Stomach (tissue), 9 donors: ENCODE results near the gene FNDC3B. TPM values are rescaled to one million over a fixed set of nuclear protein-coding genes. Genes with fewer than 3 reads are reported as not detected.

ENCODE experiments used
- DNase-seq, 2 donors: peaks; one replicate each; pipeline versions ENCODE4 v3.0.0 to v3.0.0-alpha.2; 2013 to 2019
- H3K27ac ChIP-seq, 5 donors: fragments of 200-600 bp in 4 of 5; sonication (generic) in 4 of 5; one replicate each; pipeline ENCODE4 v1.5.1; 2013 to 2019; ENCODE audit warnings: mild to moderate bottlenecking in 1 of 5, moderate library complexity in 1 of 5
- H3K27me3 ChIP-seq, 3 donors: fragments of 200-600 bp; sonication (generic); one replicate each; pipeline ENCODE4 v1.5.1; 2017 to 2019; ENCODE audit warnings: mixed run types in 1 of 3
- H3K36me3 ChIP-seq, 4 donors: fragments of 200-600 bp; sonication (generic); 1 replicate in 3 of 4; 2 replicates in 1 of 4; pipeline ENCODE4 v1.5.1; 2016 to 2019
- H3K4me1 ChIP-seq, 4 donors: fragments of 200-600 bp; sonication (generic); one replicate each; pipeline ENCODE4 v1.5.1; 2016 to 2019
- H3K4me3 ChIP-seq, 4 donors: fragments of 200-600 bp; sonication (generic) in 3 of 4; one replicate each; pipeline ENCODE4 v1.5.1; 2016 to 2019; ENCODE audit warnings: mild to moderate bottlenecking in 1 of 4
- H3K9me3 ChIP-seq, 4 donors: fragments of 200-600 bp; sonication (generic); one replicate each; pipeline ENCODE4 v1.5.1; 2016 to 2019
- EP300 ChIP-seq: sonication (generic); formaldehyde crosslinking; IDR thresholded peaks from one replicate; pipeline ENCODE4 v1.6.1; 2017; ENCODE audit warnings: antibody characterized with exemption
- POLR2A ChIP-seq, 4 donors: fragments of 450-650 bp; IDR thresholded peaks; one replicate each; pipeline ENCODE4 v1.6.1; 2016; ENCODE audit warnings: antibody characterized with exemption in 4 of 4, control low read depth in 2 of 4, mild to moderate bottlenecking in 1 of 4, moderate library complexity in 1 of 4
- POLR2AphosphoS5 ChIP-seq, 3 donors: sonication (generic); formaldehyde crosslinking; IDR thresholded peaks; one replicate each; pipeline ENCODE4 v1.6.1; 2016; ENCODE audit warnings: antibody characterized with exemption in 3 of 3
- WGBS, 5 donors: extraction: QIAGEN DNeasy Blood & Tissue Kit in 3 of 5; methylation state at CpG; one replicate each; pipeline versions ENCODE4 v1.1.5 to v1.1.7; 2013 to 2018; 5-methylcytosine and 5-hydroxymethylcytosine counted together
- intact Hi-C: fragments of 100-400 bp; cut with DNase I; formaldehyde crosslinking; loops from one replicate; pipeline ENCODE4 v1.15.1; 2023; ENCODE audit warnings: low total_unique reads
- polyA plus RNA-seq, 3 donors: library from polyadenylated mRNA; stranded (reverse); fragments of 200-250 nt; gene quantifications; one replicate each; pipeline ENCODE4 v1.2.3, GENCODE V29; 2013
- total RNA-seq, 5 donors: library from RNA; depleted of rRNA; stranded (reverse); fragments of >200 nt; gene quantifications; one replicate each; pipeline versions ENCODE4 v1.1.0 to v1.2.3, GENCODE V29; 2014 to 2016
- TF ChIP-seq, protein P1 (sequence below), 7 experiments: fragments of 450-650 bp in 4 of 7; fragments of 200-600 bp in 3 of 7; sonication (generic) in 3 of 7; IDR thresholded peaks; one replicate each; pipeline ENCODE4 v1.5.1; 2016 to 2019; ENCODE audit warnings: antibody characterized with exemption in 7 of 7, control low read depth in 2 of 7, mild to moderate bottlenecking in 1 of 7
- donor health status: healthy with polysubstance abuse.
- donor health status: Bipolar disorder and iron deficiency.
- donor health status: healthy.

Gene FNDC3B
- total and polyA plus RNA-seq, 8 donors = 6.0 to 229 (median 53.7) TPM

DNA sequence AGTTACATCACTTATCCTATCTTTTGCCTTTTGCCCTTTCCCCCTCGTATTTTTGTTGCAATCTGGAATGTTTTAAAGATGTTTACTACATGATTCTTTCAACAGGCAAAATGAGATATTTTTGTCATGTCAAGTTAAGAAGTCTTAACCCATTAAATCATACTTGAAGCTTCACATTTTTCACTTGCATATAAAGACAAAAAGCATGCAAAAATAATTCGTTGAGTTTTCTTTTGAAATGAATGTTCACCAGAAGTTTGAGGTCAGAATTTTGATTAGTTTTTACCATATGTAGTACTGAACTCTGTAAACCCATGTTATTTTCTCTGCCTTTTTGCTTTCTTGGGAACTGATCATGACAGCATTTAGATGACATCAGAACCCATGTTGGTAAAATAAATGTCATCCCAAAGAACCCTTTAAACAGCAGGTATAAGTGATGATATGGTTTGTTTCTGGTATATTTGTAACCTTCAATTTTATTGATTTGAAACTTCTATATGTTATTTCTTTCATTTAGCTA lies 220.4 kb downstream of the FNDC3B start:
- peaks cover 0 to 33% (median 6%) of the 10 kb centered on the region in 4 donors for H3K36me3 ChIP-seq
- H3K27ac ChIP-seq = peak overlapping the region in 4 of 5 donors; percentile 5 to 84 (median 58)
- TF ChIP-seq EP300 = no peak
- TF ChIP-seq POLR2AphosphoS5 (IDR thresholded peaks at IDR 0.05) = no peak
- TF ChIP-seq, protein P1, sequence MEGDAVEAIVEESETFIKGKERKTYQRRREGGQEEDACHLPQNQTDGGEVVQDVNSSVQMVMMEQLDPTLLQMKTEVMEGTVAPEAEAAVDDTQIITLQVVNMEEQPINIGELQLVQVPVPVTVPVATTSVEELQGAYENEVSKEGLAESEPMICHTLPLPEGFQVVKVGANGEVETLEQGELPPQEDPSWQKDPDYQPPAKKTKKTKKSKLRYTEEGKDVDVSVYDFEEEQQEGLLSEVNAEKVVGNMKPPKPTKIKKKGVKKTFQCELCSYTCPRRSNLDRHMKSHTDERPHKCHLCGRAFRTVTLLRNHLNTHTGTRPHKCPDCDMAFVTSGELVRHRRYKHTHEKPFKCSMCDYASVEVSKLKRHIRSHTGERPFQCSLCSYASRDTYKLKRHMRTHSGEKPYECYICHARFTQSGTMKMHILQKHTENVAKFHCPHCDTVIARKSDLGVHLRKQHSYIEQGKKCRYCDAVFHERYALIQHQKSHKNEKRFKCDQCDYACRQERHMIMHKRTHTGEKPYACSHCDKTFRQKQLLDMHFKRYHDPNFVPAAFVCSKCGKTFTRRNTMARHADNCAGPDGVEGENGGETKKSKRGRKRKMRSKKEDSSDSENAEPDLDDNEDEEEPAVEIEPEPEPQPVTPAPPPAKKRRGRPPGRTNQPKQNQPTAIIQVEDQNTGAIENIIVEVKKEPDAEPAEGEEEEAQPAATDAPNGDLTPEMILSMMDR (IDR thresholded peaks at IDR 0.05) = no peak
- TF ChIP-seq POLR2A (IDR thresholded peaks at IDR 0.05) = no peak
- no peak overlapping the region for H3K4me3 ChIP-seq
- DNase-seq = no peak
- 39 to 56% (median 53%) methylated on average over 2 of the region's 2 CpGs for WGBS, 5 donors
- H3K4me1 ChIP-seq = peaks cover 12 to 90% (median 51%) of the 10 kb centered on the region in 4 donors
- no peaks in the 10 kb centered on the region for H3K9me3 ChIP-seq
- intact Hi-C loops = no loop called here
- no peaks in the 10 kb centered on the region for H3K27me3 ChIP-seq

DNA sequence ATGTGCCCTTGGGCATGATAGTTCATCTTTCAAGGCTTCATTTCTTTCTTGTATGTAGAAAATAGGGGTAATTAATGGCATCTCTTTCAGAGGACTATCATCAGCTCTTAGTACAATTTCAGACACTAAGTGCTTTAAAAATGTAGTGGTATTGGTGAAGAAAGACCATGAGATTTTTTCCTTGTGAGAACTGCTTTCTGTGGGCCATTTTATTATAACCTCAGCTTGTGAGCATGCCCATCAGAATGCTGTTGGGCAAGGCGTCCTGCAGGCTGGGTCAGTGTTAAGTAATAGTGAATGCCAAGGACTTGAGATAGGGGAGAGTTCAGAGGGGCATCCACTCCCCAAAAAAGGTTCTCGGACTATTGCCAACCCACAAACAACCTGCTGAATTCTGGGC lies 221.0 kb downstream of the FNDC3B start:
- peaks cover 0 to 27% (median 6%) of the 10 kb centered on the region in 4 donors for H3K36me3 ChIP-seq
- H3K4me3 ChIP-seq = no peak overlapping the region
- WGBS, 5 donors = 62 to 86% (median 75%) methylated on average over 2 of the region's 2 CpGs
- H3K27ac ChIP-seq = peak overlapping the region in 3 of 5 donors; percentile 5 to 84 (median 40)
- H3K9me3 ChIP-seq = no peaks in the 10 kb centered on the region
- peaks cover 12 to 84% (median 48%) of the 10 kb centered on the region in 4 donors for H3K4me1 ChIP-seq
- TF ChIP-seq, protein P1 (IDR thresholded peaks at IDR 0.05) = no peak
- TF ChIP-seq POLR2AphosphoS5 (IDR thresholded peaks at IDR 0.05) (no peak), EP300 (no peak), POLR2A (IDR thresholded peaks at IDR 0.05) (no peak)
- DNase-seq = no peak
- H3K27me3 ChIP-seq = no peaks in the 10 kb centered on the region
- intact Hi-C loops = no loop called here

DNA sequence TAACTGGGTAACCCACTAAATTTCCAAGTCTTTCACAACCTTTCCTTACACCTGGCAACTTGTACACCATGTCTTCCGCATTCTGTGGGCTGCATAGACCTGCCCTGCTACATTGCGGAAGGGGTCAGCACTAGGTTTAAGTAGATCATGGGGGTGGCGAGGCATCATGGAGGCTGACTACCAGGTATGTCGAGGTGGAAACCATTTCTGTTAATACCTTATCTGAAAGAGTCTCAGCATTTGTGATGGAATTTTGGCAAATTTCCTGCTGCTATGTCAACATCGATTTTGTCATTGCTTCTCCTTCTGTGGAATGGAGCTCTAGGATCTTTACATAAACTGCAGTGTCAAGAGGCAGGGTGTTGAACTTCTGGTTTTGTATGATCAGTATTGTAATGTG lies 221.7 kb downstream of the FNDC3B start:
- peaks cover 0 to 26% (median 6%) of the 10 kb centered on the region in 4 donors for H3K36me3 ChIP-seq
- peak overlapping the region in 3 of 5 donors; percentile 5 to 84 (median 40) for H3K27ac ChIP-seq
- DNase-seq = no peak
- WGBS, 5 donors = 72 to 84% (median 75%) methylated on average over 5 of the region's 5 CpGs
- no peaks in the 10 kb centered on the region for H3K27me3 ChIP-seq
- H3K4me1 ChIP-seq = peaks cover 6 to 78% (median 44%) of the 10 kb centered on the region in 4 donors
- TF ChIP-seq POLR2A (IDR thresholded peaks at IDR 0.05) (no peak), EP300 (no peak), POLR2AphosphoS5 (IDR thresholded peaks at IDR 0.05) (no peak)
- TF ChIP-seq, protein P1 (IDR thresholded peaks at IDR 0.05) = no peak
- H3K9me3 ChIP-seq = no peaks in the 10 kb centered on the region
- intact Hi-C loops = no loop called here
- no peak overlapping the region for H3K4me3 ChIP-seq

DNA sequence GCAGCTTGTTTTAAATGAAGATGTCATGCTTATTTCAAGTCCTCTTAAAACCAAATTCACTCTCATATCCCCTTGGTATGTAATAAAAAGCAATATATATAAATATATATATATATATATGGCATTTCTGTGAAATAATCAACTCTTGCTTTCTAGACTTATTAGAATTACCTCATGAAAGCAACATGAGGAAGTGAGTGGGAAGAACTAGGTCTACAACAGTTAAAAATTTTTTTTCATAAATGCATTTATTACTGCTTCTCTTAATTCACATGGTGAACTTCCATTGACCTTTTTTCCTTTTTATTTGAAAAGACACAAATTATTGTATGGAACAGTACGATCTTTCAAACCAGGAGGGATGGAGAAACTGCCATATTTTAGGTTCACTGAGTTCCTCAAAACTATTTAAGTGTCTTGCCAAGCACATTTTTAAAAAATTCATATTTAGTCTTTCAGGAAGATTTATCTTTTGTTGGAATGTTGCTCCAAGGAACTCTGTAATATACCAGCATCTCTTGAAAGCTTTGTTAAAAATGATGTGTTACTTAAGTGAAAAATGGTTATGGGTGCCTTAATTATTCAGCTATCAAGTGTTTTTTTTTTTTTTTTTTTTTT lies 223.7 kb downstream of the FNDC3B start:
- Histone ChIP-seq H3K27me3 (no peaks in the 10 kb centered on the region), H3K9me3 (no peaks in the 10 kb centered on the region), H3K27ac (peak overlapping the region in 2 of 5 donors; percentile 21 to 29), H3K4me1 (peaks cover 0 to 59% (median 29%) of the 10 kb centered on the region in 4 donors), H3K36me3 (peaks cover 0 to 37% (median 18%) of the 10 kb centered on the region in 4 donors), H3K4me3 (no peak overlapping the region)
- TF ChIP-seq POLR2A (IDR thresholded peaks at IDR 0.05) (no peak), EP300 (no peak), POLR2AphosphoS5 (IDR thresholded peaks at IDR 0.05) (no peak)
- TF ChIP-seq, protein P1 (IDR thresholded peaks at IDR 0.05) = no peak
- intact Hi-C loops = no loop called here
- peak in 1 of 2 donors; percentile 29 for DNase-seq
- WGBS, 5 donors = 65 to 95% (median 87%) methylated on average over 1 of the region's 1 CpG
